ENCODE data around the gene APELA. TPM values are rescaled to one million over a fixed set of nuclear protein-coding genes. Genes with fewer than 3 reads are reported as not detected.

The APELA gene
- total RNA-seq, result not detected

GRCh38 chr4:164876700-164877324 is at the start of gene APELA:
Gene APELA (plus strand): TSS chr4:164877178. CDS start chr4:164877332, 154 bp downstream.
- H3K27me3 ChIP-seq, result no peaks in the 10 kb centered on the region
- H3K9me3 ChIP-seq, result no peaks in the 10 kb centered on the region
- H3K4me3 ChIP-seq, result no peak within 1 kb of the TSS
- no peak within 1 kb of the TSS for H3K27ac ChIP-seq
- 20% methylated on average over 7 of the region's 7 CpGs for WGBS
- no peak for TF ChIP-seq POLR2AphosphoS5 (IDR thresholded peaks at IDR 0.05)
- no peak for TF ChIP-seq POLR2A (IDR thresholded peaks at IDR 0.05)
- TF ChIP-seq, protein P1, sequence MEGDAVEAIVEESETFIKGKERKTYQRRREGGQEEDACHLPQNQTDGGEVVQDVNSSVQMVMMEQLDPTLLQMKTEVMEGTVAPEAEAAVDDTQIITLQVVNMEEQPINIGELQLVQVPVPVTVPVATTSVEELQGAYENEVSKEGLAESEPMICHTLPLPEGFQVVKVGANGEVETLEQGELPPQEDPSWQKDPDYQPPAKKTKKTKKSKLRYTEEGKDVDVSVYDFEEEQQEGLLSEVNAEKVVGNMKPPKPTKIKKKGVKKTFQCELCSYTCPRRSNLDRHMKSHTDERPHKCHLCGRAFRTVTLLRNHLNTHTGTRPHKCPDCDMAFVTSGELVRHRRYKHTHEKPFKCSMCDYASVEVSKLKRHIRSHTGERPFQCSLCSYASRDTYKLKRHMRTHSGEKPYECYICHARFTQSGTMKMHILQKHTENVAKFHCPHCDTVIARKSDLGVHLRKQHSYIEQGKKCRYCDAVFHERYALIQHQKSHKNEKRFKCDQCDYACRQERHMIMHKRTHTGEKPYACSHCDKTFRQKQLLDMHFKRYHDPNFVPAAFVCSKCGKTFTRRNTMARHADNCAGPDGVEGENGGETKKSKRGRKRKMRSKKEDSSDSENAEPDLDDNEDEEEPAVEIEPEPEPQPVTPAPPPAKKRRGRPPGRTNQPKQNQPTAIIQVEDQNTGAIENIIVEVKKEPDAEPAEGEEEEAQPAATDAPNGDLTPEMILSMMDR (IDR thresholded peaks at IDR 0.05), result no peak
- TF ChIP-seq EP300 (IDR thresholded peaks at IDR 0.05), result no peak
- H3K36me3 ChIP-seq, result no peaks in the 10 kb centered on the region
- H3K4me1 ChIP-seq, result no peaks in the 10 kb centered on the region
- no peak for DNase-seq (ENCODE audit: low spot score in 2 of 2)

DNA sequence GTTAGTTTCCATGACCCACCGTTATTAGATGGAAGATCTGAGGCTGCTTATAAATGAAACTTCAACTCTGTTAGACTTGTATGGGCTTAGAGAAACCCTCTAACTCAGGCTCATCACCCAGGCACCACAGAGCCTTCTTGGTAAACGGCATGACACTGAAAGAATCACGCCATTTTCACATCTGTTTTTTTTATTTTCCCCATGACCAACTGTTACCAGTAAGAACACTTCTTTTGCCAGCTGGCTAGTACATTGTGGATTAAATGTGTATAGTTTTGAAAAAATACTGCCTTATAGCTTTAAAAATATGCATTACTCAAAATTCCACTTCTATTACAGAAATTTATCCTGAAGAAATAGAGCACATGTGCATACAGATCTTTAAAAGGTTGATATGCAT is 48.0 kb upstream of the APELA start:
- TF ChIP-seq, protein P1 (IDR thresholded peaks at IDR 0.05), result no peak
- TF ChIP-seq POLR2A (IDR thresholded peaks at IDR 0.05), result no peak
- no peak for TF ChIP-seq POLR2AphosphoS5 (IDR thresholded peaks at IDR 0.05)
- no peak for TF ChIP-seq EP300 (IDR thresholded peaks at IDR 0.05)
- H3K27me3 ChIP-seq, result no peaks in the 10 kb centered on the region
- H3K9me3 ChIP-seq, result no peaks in the 10 kb centered on the region
- H3K27ac ChIP-seq, result no peak overlapping the region
- DNase-seq (ENCODE audit: low spot score in 2 of 2), result no peak
- no peaks in the 10 kb centered on the region for H3K4me1 ChIP-seq
- H3K36me3 ChIP-seq, result no peaks in the 10 kb centered on the region
- no peak overlapping the region for H3K4me3 ChIP-seq
- WGBS, result 76% methylated on average over 3 of the region's 3 CpGs

GRCh38 chr4:164846566-164846965 is 30.4 kb upstream of the APELA start:
- Histone ChIP-seq H3K4me1 (no peaks in the 10 kb centered on the region), H3K4me3 (no peak overlapping the region), H3K27ac (no peak overlapping the region), H3K27me3 (no peaks in the 10 kb centered on the region), H3K36me3 (no peaks in the 10 kb centered on the region), H3K9me3 (no peaks in the 10 kb centered on the region)
- WGBS, result 40% methylated on average over 4 of the region's 4 CpGs
- TF ChIP-seq POLR2A (IDR thresholded peaks at IDR 0.05), result no peak
- DNase-seq (ENCODE audit: low spot score in 2 of 2), result no peak

- Histone ChIP-seq H3K27ac (no peak overlapping the region), H3K9me3 (no peaks in the 10 kb centered on the region), H3K4me3 (no peak overlapping the region), H3K4me1 (no peaks in the 10 kb centered on the region), H3K36me3 (no peaks in the 10 kb centered on the region), H3K27me3 (no peaks in the 10 kb centered on the region)
- TF ChIP-seq POLR2AphosphoS5 (IDR thresholded peaks at IDR 0.05) (no peak), EP300 (IDR thresholded peaks at IDR 0.05) (no peak)
- WGBS, result 48% methylated on average over 3 of the region's 3 CpGs
- DNase-seq (ENCODE audit: low spot score in 2 of 2), result no peak
These were observed 30.0 kb upstream of the APELA start for GRCh38 chr4:164847016-164847415.

DNA sequence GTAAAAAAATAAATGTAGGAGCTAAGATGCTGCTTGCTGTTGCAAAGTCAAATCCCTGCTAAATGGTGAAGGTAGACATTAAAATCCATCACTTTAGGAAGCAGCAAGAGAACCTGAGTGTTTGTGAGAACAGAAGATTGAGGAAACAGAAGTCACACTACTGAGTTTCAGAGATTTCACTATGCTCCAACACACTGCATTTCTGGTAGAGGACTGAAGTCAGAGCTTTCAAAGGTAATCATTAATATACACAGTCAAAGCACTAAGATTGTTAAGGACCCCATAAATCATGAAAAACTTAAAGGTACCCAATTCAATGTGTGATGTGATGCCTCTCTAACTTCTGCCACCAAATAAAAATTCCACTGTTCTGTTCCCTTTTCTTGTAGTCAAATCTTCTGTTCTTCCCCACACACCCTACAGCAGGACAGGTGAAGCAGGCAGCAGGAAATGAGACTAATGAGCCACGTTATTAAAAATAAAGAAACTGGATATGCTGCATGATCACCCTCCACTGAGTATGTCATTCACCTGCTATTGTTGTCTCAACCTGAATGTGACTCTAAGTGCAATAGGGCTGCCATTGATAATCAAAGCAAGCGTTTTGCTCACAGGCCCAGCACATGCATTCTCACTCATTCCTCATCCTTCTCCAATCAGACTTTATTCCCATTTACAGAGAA is 28.9 kb upstream of the APELA start:
- no peak for TF ChIP-seq POLR2A (IDR thresholded peaks at IDR 0.05)
- TF ChIP-seq, protein P1 (IDR thresholded peaks at IDR 0.05), result no peak
- no peak for TF ChIP-seq EP300 (IDR thresholded peaks at IDR 0.05)
- no peak for TF ChIP-seq POLR2AphosphoS5 (IDR thresholded peaks at IDR 0.05)
- no peak for DNase-seq (ENCODE audit: low spot score in 2 of 2)
- Histone ChIP-seq H3K27me3 (no peaks in the 10 kb centered on the region), H3K4me1 (no peaks in the 10 kb centered on the region), H3K9me3 (no peaks in the 10 kb centered on the region), H3K36me3 (no peaks in the 10 kb centered on the region), H3K4me3 (no peak overlapping the region), H3K27ac (no peak overlapping the region)
- 71% methylated on average over 2 of the region's 2 CpGs for WGBS

- Histone ChIP-seq H3K36me3 (no peaks in the 10 kb centered on the region), H3K27ac (no peak overlapping the region), H3K4me1 (no peaks in the 10 kb centered on the region), H3K9me3 (no peaks in the 10 kb centered on the region), H3K4me3 (no peak overlapping the region), H3K27me3 (no peaks in the 10 kb centered on the region)
- no peak for TF ChIP-seq EP300 (IDR thresholded peaks at IDR 0.05)
- TF ChIP-seq, protein P1 (IDR thresholded peaks at IDR 0.05), result no peak
- no peak for TF ChIP-seq POLR2AphosphoS5 (IDR thresholded peaks at IDR 0.05)
- TF ChIP-seq POLR2A (IDR thresholded peaks at IDR 0.05), result no peak
- 82% methylated on average over 1 of the region's 1 CpG for WGBS
- no peak for DNase-seq (ENCODE audit: low spot score in 2 of 2)
These were observed 20.6 kb upstream of the APELA start for GRCh38 chr4:164856396-164856795.

Measured in suprapubic skin (tissue), 4 donors.